Left ventricle myocardium inferior (tissue), 1 donor: ENCODE results near the gene GTF3A. TPM values are rescaled to one million over a fixed set of nuclear protein-coding genes. Genes with fewer than 3 reads are reported as not detected.

ENCODE experiments used
- DNase-seq: peaks from one replicate; pipeline ENCODE4 v3.0.0-alpha.2; 2020
- H3K27ac ChIP-seq: fragments of 200-600 bp; replicated peaks from 2 replicates; pipeline ENCODE4 v1.8.0; 2021
- H3K27me3 ChIP-seq: fragments of 200-600 bp; 2 replicates; pipeline ENCODE4 v1.8.0; 2021; ENCODE audit warnings: low read depth
- H3K36me3 ChIP-seq: fragments of 200-600 bp; 2 replicates; pipeline ENCODE4 v1.8.0; 2021
- H3K4me1 ChIP-seq: fragments of 200-600 bp; 2 replicates; pipeline ENCODE4 v1.8.0; 2021
- H3K4me3 ChIP-seq: fragments of 200-600 bp; 2 replicates; pipeline ENCODE4 v1.8.0; 2021; ENCODE audit warnings: mild to moderate bottlenecking, moderate library complexity
- H3K9me3 ChIP-seq: fragments of 200-600 bp; replicated peaks from 2 replicates; pipeline ENCODE4 v1.8.0; 2021
- CTCF ChIP-seq: fragments of 200-600 bp; IDR thresholded peaks from 2 replicates; pipeline ENCODE4 v1.8.0; 2021; ENCODE audit warnings: antibody characterized with exemption, mild to moderate bottlenecking, borderline replicate concordance
- intact Hi-C: fragments of 100-400 bp; cut with micrococcal nuclease; formaldehyde crosslinking; loops from one replicate; pipeline ENCODE4 v1.11.0; 2022
- total RNA-seq: library from RNA; stranded (reverse); fragmentation: NEBNext Ultra II Directional; extraction: Animal tissue kit (Norgen Biotek cat#: 25700); gene quantifications from one replicate; pipeline ENCODE4 v1.2.1, GENCODE V29; 2021
- donor health status: DM: no; HTN: yes; CAD: no; lungs with severe emphysema.

GTF3A gene
- total RNA-seq, 1 donor from 2014 or later, result 176 TPM

- H3K27ac ChIP-seq, result no peak overlapping the region
- H3K4me1 ChIP-seq, result peaks cover under 1% of the 10 kb centered on the region
- H3K4me3 ChIP-seq, result no peak overlapping the region
- H3K27me3 ChIP-seq, result peaks cover 4% of the 10 kb centered on the region
- DNase-seq, result no peak
- H3K36me3 ChIP-seq, result no peaks in the 10 kb centered on the region
- intact Hi-C loops, result no loop called here
- H3K9me3 ChIP-seq, result no peaks in the 10 kb centered on the region
- no peak for TF ChIP-seq CTCF
Observed at GRCh38 chr13:27472441-27472840, 48.0 kb downstream of the GTF3A start.

- intact Hi-C loops, result no loop called here
- Histone ChIP-seq H3K36me3 (no peaks in the 10 kb centered on the region), H3K27me3 (peaks cover 4% of the 10 kb centered on the region), H3K9me3 (no peaks in the 10 kb centered on the region), H3K27ac (no peak overlapping the region), H3K4me1 (no peaks in the 10 kb centered on the region), H3K4me3 (no peak overlapping the region)
- TF ChIP-seq CTCF, result no peak
- no peak for DNase-seq
Observed at GRCh38 chr13:27472941-27473340, 48.5 kb downstream of the GTF3A start.

- peaks cover 4% of the 10 kb centered on the region for H3K27me3 ChIP-seq
- TF ChIP-seq CTCF, result no peak
- H3K9me3 ChIP-seq, result no peaks in the 10 kb centered on the region
- H3K4me3 ChIP-seq, result no peak overlapping the region
- no peak overlapping the region for H3K27ac ChIP-seq
- DNase-seq, result no peak
- intact Hi-C loops, result no loop called here
- H3K4me1 ChIP-seq, result no peaks in the 10 kb centered on the region
- H3K36me3 ChIP-seq, result no peaks in the 10 kb centered on the region
Observed at GRCh38 chr13:27474751-27475268, 50.4 kb downstream of the GTF3A start.

GRCh38 chr13:27476943-27477703, 52.7 kb downstream of the GTF3A start:
- Histone ChIP-seq H3K27ac (no peak overlapping the region), H3K4me1 (no peaks in the 10 kb centered on the region), H3K9me3 (peaks cover 4% of the 10 kb centered on the region), H3K27me3 (peaks cover 12% of the 10 kb centered on the region), H3K4me3 (no peak overlapping the region), H3K36me3 (no peaks in the 10 kb centered on the region)
- no peak for DNase-seq
- intact Hi-C loops, result no loop called here
- no peak for TF ChIP-seq CTCF

- no peak overlapping the region for H3K4me3 ChIP-seq
- no peak overlapping the region for H3K27ac ChIP-seq
- H3K4me1 ChIP-seq, result no peaks in the 10 kb centered on the region
- peak; percentile 25 for DNase-seq
- H3K9me3 ChIP-seq, result peaks cover 7% of the 10 kb centered on the region
- H3K36me3 ChIP-seq, result no peaks in the 10 kb centered on the region
- intact Hi-C loops, result no loop called here
- peaks cover 8% of the 10 kb centered on the region for H3K27me3 ChIP-seq
- peak; percentile 65 for TF ChIP-seq CTCF
Observed at GRCh38 chr13:27481766-27482165, 57.3 kb downstream of the GTF3A start.
